SU-DHL-6 (cell line): ENCODE data around the gene NBPF3.
"Not testable (repeated sequence)": the region's sequence is repeated elsewhere in the genome, so short reads cannot be mapped to it uniquely, and the experiment has no call there.

ENCODE experiments used
- CTCF ChIP-seq: fragments of 200-600 bp; sonication (generic); IDR thresholded peaks from one replicate; pipeline ENCODE4 v1.5.1; 2017; ENCODE audit warnings: antibody characterized with exemption, mild to moderate bottlenecking, low read length, moderate library complexity; ENCODE audit not compliant: insufficient read depth, poor library complexity, severe bottlenecking
- EZH2phosphoT487 ChIP-seq: fragments of 200-600 bp; sonication (generic), shearing (Covaris generic); conservative IDR thresholded peaks from 2 replicates; pipeline ENCODE4 v1.6.1; 2018; ENCODE audit warnings: mild to moderate bottlenecking, antibody characterized with exemption, low read length, moderate library complexity, mixed read lengths

- not testable (repeated sequence) for TF ChIP-seq CTCF, EZH2phosphoT487
Measured at GRCh38 chr1:21519486-21520070, 79.6 kb downstream of the NBPF3 start.
